D721Med (cell line): ENCODE results near the gene TMUB1.
A peak's percentile ranks its signal among the peaks of the same experiment; 100 is the strongest.

Source experiments
- DNase-seq: peaks from one replicate; pipeline ENCODE4 v3.0.0; 2011; ENCODE audit warnings: low spot score; ENCODE audit not compliant: insufficient read length
- FAIRE-seq: peaks from 2 replicates; lab custom pipeline; 2011; peaks lifted over from hg19 to GRCh38; lab: Jason Lieb, UNC
- CTCF ChIP-seq: IDR thresholded peaks from 2 replicates; pipeline ENCODE4 v1.5.1; 2012; ENCODE audit warnings: mild to moderate bottlenecking, control low read depth; ENCODE audit not compliant: insufficient read depth; ENCODE audit errors: missing control alignments

The TMUB1 gene

GRCh38 chr7:151078233-151079040 lies 4.9 kb downstream of the TMUB1 start:
- DNase-seq (no peak), FAIRE-seq (no peak)
- TF ChIP-seq CTCF, result no peak

GRCh38 chr7:151077705-151078232 lies 5.5 kb downstream of the TMUB1 start:
- DNase-seq (no peak), FAIRE-seq (no peak)
- TF ChIP-seq CTCF, result no peak

GRCh38 chr7:151076863-151077704 lies 6.2 kb downstream of the TMUB1 start:
- no peak for FAIRE-seq
- no peak for DNase-seq
- TF ChIP-seq CTCF, result peak; percentile 1

GRCh38 chr7:151075978-151076426 lies 7.3 kb downstream of the TMUB1 start:
- DNase-seq (no peak), FAIRE-seq (no peak)
- TF ChIP-seq CTCF, result no peak

- no peak for TF ChIP-seq CTCF
- FAIRE-seq (no peak), DNase-seq (no peak)
These were observed 7.7 kb downstream of the TMUB1 start for GRCh38 chr7:151075662-151075971.

GRCh38 chr7:151074817-151075661 lies 8.3 kb downstream of the TMUB1 start:
- DNase-seq (no peak), FAIRE-seq (no peak)
- TF ChIP-seq CTCF, result no peak
